DND-41 (cell line): ENCODE results near the gene CST5.

Source experiments
- ATAC-seq: fragments of 200-7000 bp; cut with Tn5 transposase; 3 replicates; pipeline ENCODE4 v1.9.1; 2021; ENCODE audit warnings: low read depth; ENCODE audit not compliant: insufficient read depth
- DNase-seq: peaks from one replicate; pipeline ENCODE4 v3.0.0-alpha.2; 2020
- H2AFZ ChIP-seq: 2 replicates; pipeline ENCODE4 v1.6.0; 2012; ENCODE audit warnings: low read depth, low read length
- H3K27ac ChIP-seq: 2 replicates; pipeline ENCODE4 v1.5.1; 2012; ENCODE audit warnings: low read length, inconsistent platforms
- H3K27me3 ChIP-seq: fragments of 200-600 bp; sonication (generic); 2 replicates; pipeline ENCODE4 v1.6.0; 2012; ENCODE audit warnings: low read length, mild to moderate bottlenecking, inconsistent platforms; ENCODE audit not compliant: insufficient read depth, poor library complexity
- H3K36me3 ChIP-seq: 2 replicates; pipeline ENCODE4 v1.5.1; 2012; ENCODE audit warnings: low read length, inconsistent platforms; ENCODE audit not compliant: insufficient read depth
- H3K4me1 ChIP-seq: 2 replicates; pipeline ENCODE4 v1.5.1; 2012; ENCODE audit warnings: mild to moderate bottlenecking, low read length; ENCODE audit not compliant: insufficient read depth
- H3K4me2 ChIP-seq: 2 replicates; pipeline ENCODE4 v1.6.0; 2012; ENCODE audit warnings: mild to moderate bottlenecking, moderate library complexity, low read length, inconsistent platforms; ENCODE audit not compliant: insufficient read depth
- H3K4me3 ChIP-seq, 2 experiments: fragments of 200-600 bp in 1 of 2; shearing (Covaris generic) in 1 of 2; 2 replicates each; pipeline ENCODE4 v1.5.1; 2012 to 2016; ENCODE audit warnings: inconsistent platforms in 2 of 2, low read length in 2 of 2, mild to moderate bottlenecking in 2 of 2, low read depth in 1 of 2, moderate library complexity in 1 of 2
- H3K79me2 ChIP-seq: 2 replicates; pipeline ENCODE4 v1.6.0; 2012; ENCODE audit warnings: low read length, inconsistent platforms; ENCODE audit not compliant: insufficient read depth
- H3K9ac ChIP-seq: 2 replicates; pipeline ENCODE4 v1.6.0; 2012; ENCODE audit warnings: low read depth, mild to moderate bottlenecking, inconsistent platforms, low read length, moderate library complexity
- H3K9me3 ChIP-seq: 2 replicates; pipeline ENCODE4 v1.5.1; 2012; ENCODE audit warnings: low read length, moderate library complexity, mild to moderate bottlenecking, inconsistent platforms; ENCODE audit not compliant: insufficient read depth, severe bottlenecking
- H4K20me1 ChIP-seq: 2 replicates; pipeline ENCODE4 v1.6.0; 2012; ENCODE audit warnings: low read length; ENCODE audit not compliant: insufficient read depth
- EZH2 ChIP-seq: IDR thresholded peaks from 3 replicates; pipeline ENCODE4 v1.6.1; 2012; ENCODE audit warnings: borderline replicate concordance, low read depth, mild to moderate bottlenecking, moderate library complexity, low read length, inconsistent platforms; ENCODE audit not compliant: severe bottlenecking
- TF ChIP-seq, protein P1 (sequence below): IDR thresholded peaks from 2 replicates; pipeline ENCODE4 v1.5.1; 2012; ENCODE audit warnings: borderline replicate concordance, low read length, moderate library complexity, mild to moderate bottlenecking; ENCODE audit not compliant: poor library complexity, severe bottlenecking; ENCODE audit errors: extremely low read depth

The CST5 gene

DNA sequence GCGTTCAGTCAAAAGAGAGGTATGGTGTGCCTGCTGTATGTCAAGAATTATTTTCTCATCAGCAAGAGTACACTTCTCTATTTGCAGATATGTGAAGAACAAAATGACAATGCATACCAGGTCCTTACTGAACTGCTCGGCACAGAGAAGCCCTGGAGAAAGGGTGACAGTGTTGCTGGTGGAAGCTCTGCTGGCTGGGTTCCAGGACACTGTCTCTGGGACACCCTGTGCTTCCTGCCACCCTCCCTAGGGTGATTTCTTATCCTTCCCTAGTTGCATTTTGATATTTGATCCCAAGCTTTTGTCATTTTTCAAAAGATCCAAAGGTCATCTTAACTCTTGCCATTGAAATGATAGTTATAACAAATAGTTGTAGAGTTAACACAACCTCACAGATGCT lies 8.3 kb upstream of the CST5 start:
- H3K9me3 ChIP-seq, result no peaks in the 10 kb centered on the region
- no peaks in the 10 kb centered on the region for H3K27me3 ChIP-seq
- no peaks in the 10 kb centered on the region for H3K36me3 ChIP-seq
- DNase-seq, result no peak
- H3K9ac ChIP-seq, result no peak overlapping the region
- H4K20me1 ChIP-seq, result no peaks in the 10 kb centered on the region
- no peak overlapping the region for H3K4me3 ChIP-seq
- TF ChIP-seq EZH2, result no peak
- TF ChIP-seq, protein P1, sequence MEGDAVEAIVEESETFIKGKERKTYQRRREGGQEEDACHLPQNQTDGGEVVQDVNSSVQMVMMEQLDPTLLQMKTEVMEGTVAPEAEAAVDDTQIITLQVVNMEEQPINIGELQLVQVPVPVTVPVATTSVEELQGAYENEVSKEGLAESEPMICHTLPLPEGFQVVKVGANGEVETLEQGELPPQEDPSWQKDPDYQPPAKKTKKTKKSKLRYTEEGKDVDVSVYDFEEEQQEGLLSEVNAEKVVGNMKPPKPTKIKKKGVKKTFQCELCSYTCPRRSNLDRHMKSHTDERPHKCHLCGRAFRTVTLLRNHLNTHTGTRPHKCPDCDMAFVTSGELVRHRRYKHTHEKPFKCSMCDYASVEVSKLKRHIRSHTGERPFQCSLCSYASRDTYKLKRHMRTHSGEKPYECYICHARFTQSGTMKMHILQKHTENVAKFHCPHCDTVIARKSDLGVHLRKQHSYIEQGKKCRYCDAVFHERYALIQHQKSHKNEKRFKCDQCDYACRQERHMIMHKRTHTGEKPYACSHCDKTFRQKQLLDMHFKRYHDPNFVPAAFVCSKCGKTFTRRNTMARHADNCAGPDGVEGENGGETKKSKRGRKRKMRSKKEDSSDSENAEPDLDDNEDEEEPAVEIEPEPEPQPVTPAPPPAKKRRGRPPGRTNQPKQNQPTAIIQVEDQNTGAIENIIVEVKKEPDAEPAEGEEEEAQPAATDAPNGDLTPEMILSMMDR, result no peak
- H2AFZ ChIP-seq, result no peak overlapping the region
- ATAC-seq, result no peak
- peaks cover 8% of the 10 kb centered on the region for H3K4me1 ChIP-seq
- H3K27ac ChIP-seq, result no peak overlapping the region
- H3K79me2 ChIP-seq, result no peaks in the 10 kb centered on the region
- no peak overlapping the region for H3K4me2 ChIP-seq

DNA sequence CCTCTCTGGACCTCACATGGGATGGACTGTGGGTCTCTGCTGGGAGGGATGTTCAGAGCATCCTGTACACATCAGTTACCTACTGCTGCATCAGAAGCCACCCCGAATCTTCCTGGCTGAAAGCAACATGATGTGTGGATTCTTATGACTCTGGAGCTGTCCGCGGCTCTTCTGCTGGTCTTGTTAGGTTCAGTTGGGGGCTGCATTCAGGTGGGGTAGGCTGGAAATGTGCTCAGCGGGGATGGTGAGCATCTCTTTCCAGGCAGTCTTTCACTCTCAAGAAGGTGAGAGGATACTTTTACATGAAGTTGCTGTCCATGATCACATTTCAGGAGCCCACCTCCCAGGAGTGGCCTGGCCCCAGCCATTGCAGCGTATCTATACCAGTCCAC lies 5.2 kb upstream of the CST5 start:
- no peak for DNase-seq
- Histone ChIP-seq H3K4me1 (peaks cover 4% of the 10 kb centered on the region), H3K9ac (no peak overlapping the region), H3K9me3 (no peaks in the 10 kb centered on the region), H3K36me3 (no peaks in the 10 kb centered on the region), H3K79me2 (no peaks in the 10 kb centered on the region), H3K27ac (no peak overlapping the region), H2AFZ (no peak overlapping the region), H3K27me3 (no peaks in the 10 kb centered on the region), H3K4me2 (no peak overlapping the region), H4K20me1 (no peaks in the 10 kb centered on the region), H3K4me3 (no peak overlapping the region)
- TF ChIP-seq, protein P1, result no peak
- no peak for TF ChIP-seq EZH2
- ATAC-seq, result no peak

DNA sequence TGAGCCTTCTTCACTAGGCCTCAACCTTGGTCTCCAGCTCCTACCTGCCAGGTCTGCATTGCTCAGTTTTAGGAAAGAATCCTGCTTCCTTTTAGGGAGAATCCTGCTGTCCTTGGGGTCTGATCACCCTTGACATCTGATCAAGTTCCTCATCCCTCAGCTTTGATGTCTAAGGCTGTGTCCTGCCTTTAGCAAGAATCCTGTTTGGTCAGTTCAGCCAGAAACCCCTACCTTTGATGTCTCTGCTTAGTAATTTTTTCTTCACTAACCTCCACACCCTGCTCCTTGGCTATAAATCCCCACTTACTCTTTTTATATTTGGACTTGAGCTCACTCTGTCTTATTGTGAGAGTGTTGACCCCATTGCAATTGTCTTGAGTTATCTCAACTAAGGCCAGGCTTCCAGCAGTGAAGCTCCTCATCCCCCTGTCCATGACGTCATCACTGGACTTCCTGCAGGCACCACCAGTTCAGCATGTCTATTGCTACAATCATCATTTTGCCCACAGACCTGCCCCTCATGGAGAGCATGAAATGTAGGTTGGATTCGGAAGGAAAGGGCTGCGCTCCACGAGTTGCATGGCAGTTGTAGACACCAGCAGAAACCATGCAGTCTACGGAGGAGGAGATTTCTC lies 4.7 kb upstream of the CST5 start:
- no peak overlapping the region for H3K4me2 ChIP-seq
- H3K4me1 ChIP-seq, result no peaks in the 10 kb centered on the region
- no peaks in the 10 kb centered on the region for H4K20me1 ChIP-seq
- no peak for DNase-seq
- H2AFZ ChIP-seq, result no peak overlapping the region
- H3K4me3 ChIP-seq, result no peak overlapping the region
- no peaks in the 10 kb centered on the region for H3K9me3 ChIP-seq
- no peaks in the 10 kb centered on the region for H3K27me3 ChIP-seq
- no peak overlapping the region for H3K27ac ChIP-seq
- no peak overlapping the region for H3K9ac ChIP-seq
- TF ChIP-seq, protein P1, result no peak
- no peak for TF ChIP-seq EZH2
- H3K79me2 ChIP-seq, result no peaks in the 10 kb centered on the region
- no peaks in the 10 kb centered on the region for H3K36me3 ChIP-seq
- ATAC-seq, result no peak
